ENCODE results near the gene MRPL28.
"Not testable (repeated sequence)": the region's sequence is repeated elsewhere in the genome, so short reads cannot be mapped to it uniquely, and the experiment has no call there.

The MRPL28 gene

DNA sequence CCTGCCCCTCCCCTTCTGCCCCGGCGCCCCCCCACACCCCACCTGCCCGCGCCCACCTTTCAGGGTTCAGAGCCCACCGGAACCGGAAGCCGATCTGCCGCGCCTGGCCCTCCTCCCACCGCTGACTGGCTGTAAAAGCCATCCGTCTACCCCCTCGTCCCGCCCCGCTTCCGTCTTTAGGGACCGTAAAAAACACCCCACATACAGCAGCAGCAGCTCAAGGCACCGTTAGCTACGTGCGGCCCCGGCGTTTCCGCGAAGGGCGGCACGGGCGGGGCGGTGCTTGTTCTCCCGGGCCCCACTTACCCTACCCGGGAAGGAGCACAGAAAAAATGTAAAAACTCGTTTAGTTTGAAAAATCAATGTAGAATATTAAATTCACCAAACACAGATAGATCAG lies at the start of gene MRPL28:
MRPL28 (minus strand) TSS at position 96 of the 400 bp plus-strand sequence. CDS start 320 bp downstream, outside the sequence.
- peak; percentile 94 for DNase-seq

DNA sequence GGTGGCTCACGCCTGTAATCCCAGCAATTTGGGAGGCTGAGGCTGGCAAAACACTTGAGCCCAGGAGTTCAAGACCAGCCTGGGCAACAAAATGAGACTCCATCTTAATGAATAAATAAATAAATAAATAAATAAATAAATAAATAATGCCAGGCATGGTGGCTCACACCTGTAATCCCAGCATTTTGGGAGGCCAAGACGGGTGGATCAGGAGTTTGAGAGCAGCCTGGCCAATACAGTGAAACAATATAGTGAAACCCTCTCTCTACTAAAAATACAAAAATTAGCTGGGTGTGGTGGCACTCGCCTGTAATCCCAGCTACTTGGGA lies 44.8 kb upstream of the MRPL28 start:
- DNase-seq: not testable (repeated sequence)

- no peak for DNase-seq
Observed at GRCh38 chr16:414395-415169, 44.2 kb upstream of the MRPL28 start.

DNA sequence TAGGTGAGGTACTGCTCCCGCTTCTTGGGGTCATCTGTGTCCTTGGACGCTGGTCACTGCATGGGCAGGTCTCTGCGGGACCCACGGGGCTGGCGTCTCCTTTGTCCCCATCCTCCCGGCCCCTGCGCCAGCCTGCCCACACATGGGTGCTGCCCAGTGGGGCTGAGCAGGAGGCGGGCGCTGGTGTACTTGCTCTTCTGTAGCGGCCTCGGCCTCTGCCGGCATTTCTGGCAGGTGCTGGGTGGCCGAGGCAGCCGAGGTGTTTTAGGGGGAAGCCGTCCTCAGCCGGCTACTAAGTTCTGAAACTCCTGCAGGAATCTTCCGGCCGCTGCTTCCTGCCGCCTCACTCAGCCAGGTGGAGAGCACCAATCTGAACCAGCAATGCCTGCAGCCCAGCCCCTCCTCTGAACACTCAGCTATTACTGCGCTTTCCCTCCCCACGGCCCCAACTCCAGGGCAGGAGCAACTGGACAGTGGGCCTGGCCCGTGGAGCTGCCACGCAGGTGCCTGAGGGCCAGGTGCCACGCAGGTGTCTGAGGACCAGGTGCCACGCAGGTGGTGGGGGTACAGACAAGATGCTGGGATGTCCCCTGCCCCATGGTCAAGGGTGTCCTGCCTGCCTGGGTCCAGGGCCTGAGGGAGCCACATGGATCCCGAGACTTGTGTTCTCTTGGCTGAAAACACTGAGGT lies 41.4 kb upstream of the MRPL28 start:
- no peak for DNase-seq

- DNase-seq: no peak
Observed at GRCh38 chr16:410516-411178, 40.3 kb upstream of the MRPL28 start.

- no peak for DNase-seq
Observed at GRCh38 chr16:407253-407652, 36.9 kb upstream of the MRPL28 start.

- DNase-seq: no peak
Observed at GRCh38 chr16:405548-406506, 35.5 kb upstream of the MRPL28 start.

- DNase-seq: no peak
Observed at GRCh38 chr16:404971-405486, 34.7 kb upstream of the MRPL28 start.

- DNase-seq: peak; percentile 99
Observed at GRCh38 chr16:401468-402348, 31.4 kb upstream of the MRPL28 start, which contains the start of gene DECR2. Gene DECR2, plus strand, starts transcription at chr16:401885. Its CDS starts 79 bp downstream, at chr16:401964.

DNA sequence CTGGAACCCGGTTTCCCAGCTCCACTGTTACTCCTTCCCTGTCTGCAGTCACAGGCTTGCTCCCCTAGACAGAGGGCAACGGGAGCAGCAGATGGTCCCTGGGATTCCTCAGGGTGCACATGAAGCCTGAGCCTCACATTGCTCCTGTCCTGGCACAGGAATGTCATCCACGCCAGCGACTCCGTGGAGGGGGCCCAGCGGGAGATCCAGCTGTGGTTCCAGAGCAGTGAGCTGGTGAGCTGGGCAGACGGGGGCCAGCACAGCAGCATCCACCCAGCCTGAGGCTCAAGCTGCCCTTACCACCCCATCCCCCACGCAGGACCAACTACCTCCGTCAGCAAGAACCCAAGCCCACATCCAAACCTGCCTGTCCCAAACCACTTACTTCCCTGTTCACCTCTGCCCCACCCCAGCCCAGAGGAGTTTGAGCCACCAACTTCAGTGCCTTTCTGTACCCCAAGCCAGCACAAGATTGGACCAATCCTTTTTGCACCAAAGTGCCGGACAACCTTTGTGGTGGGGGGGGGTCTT lies 29.8 kb upstream of the MRPL28 start:
- DNase-seq: no peak

DNA sequence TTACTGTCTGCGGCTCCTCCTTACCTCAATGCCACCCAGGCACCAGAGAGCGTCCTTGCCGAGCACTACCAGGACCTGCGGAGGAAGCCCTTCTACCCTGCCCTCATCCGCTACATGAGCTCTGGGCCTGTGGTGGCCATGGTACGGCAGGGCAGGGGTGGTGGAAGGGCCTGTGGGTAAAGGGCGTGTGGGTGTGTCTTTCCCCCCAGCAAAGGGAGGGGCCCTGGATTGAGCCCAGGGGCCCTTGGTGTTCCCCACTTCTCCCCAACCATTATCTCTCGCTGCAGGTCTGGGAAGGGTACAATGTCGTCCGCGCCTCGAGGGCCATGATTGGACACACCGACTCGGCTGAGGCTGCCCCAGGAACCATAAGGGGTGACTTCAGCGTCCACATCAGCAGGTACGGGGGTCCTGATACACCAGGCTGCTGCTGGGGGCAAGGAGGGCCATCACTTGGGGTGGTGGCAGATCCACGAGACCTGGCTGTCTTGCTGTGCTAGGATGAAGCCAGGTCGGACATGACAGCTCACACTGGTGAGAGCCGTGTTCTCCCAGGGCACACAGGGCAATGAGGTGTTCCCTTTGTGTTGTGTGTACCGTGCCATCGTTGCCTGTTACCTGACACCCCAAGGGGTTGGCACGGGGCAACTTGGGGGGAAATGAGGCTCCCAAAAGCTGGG lies 29.1 kb upstream of the MRPL28 start:
- DNase-seq: no peak

DNA sequence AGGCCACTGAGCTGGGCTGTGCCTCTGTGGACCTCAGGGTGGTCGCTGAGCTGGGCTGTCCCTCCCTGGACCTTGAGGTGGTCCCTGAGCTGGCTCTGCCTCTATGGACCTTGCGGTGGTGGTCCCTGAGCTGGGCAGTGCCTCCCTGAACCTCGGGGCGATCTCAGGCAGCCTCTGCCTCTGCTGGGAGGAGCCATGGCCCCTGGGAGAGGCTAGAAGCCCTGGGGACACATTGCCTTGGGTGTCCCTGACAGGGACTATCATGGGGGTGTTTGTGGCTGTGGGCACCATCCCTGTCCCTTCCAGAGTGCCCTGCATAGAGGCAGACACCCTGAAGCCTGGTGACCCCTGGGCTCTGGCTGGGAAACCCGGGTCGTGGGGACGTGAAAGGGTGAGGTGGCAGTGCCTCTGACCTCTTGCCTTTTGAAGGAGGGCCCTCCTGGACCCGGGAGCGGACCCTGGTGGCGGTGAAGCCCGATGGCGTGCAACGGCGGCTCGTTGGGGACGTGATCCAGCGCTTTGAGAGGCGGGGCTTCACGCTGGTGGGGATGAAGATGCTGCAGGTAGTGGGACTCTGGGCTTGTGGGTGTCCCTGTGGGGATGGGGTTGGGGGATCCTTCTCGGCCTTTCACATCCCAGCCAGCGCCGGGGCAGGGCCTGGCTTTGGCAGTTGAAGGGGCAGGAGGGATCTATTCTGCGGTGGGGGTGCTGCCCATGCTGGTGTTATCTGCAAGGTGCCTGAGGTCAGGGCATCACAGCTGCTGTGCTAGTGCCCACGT lies 28.4 kb upstream of the MRPL28 start:
- no peak for DNase-seq

DNA sequence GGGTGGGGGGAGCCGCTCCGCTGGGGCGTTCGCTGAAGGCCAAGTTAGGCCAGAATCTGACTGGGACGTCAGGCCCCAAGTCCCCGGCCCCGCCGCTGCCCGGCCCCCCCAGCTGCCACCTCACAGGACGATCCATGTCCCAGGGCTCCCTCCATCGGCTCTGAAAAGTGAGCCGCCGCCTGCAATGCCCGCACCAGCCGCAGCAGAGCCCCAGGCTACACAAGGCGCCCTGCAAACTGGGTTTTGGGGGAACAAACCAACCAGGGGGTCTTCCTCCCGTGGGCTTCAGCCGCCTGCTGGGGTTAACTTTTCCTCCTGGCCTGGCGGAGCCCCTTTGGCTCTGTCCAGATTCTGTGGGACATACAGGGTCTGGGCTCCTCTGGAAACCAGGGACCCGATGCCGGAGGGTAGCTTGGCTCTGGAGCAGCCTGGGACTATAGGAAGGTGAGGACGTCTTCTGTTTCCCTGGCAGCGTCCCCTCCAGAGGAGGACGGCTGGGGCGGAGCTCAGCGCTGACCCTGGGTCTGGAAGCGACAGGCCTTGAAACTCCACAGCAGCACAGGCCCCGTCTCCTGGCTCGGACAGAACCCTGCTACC lies 27.5 kb upstream of the MRPL28 start:
- DNase-seq: peak; percentile 34

DNA sequence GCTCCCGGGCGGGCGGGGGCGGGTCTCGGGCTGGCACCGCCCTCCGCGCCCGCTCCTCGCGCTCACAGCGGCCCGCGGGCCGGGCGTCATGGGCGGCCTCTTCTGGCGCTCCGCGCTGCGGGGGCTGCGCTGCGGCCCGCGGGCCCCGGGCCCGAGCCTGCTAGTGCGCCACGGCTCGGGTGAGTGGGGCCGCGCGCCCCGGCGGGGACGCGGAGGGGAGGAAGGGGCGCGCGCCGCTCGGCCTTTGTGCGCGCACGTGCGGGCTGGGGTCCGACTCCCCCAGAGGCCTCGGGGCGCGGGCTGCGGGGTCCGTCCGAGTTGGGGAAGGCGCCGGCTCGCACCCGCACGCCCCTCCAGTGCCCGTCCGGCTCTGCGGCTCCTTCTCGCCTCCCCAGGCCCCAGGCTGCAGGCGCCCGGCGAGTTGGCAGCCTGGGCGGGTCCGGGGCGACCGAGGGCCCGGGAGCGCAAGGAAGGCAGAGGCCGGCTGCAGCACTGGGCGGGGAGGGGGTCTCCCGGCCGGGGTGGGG lies 26.9 kb upstream of the MRPL28 start, which contains the start of gene NME4:
NME4 (plus strand) TSS at position 65 of the 527 bp plus-strand sequence; CDS start at position 89, 24 bp downstream.
- DNase-seq: peak; percentile 51

DNA sequence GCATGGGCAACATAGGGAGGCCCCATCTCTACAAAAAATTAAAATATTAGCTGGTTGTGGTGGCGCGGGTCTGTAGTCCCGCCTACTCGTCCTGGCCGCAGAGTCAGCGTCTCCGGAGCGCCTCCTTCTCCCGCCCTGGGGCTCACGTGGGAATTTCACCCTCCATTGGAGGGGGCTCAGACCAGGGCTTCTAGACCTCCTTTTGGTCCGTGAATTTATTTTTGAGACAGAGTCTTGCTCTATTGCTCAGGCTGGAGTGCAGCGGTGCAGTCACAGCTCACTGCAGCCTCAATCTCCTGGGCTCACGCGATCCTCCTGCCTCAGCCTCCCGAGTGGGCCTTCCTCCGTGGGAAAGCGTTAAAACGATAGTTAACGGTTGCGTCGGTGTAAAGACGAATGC lies 26.3 kb upstream of the MRPL28 start:
- peak; percentile 20 for DNase-seq

GRCh38 chr16:396199-396598 lies 25.9 kb upstream of the MRPL28 start:
- DNase-seq: no peak

DNA sequence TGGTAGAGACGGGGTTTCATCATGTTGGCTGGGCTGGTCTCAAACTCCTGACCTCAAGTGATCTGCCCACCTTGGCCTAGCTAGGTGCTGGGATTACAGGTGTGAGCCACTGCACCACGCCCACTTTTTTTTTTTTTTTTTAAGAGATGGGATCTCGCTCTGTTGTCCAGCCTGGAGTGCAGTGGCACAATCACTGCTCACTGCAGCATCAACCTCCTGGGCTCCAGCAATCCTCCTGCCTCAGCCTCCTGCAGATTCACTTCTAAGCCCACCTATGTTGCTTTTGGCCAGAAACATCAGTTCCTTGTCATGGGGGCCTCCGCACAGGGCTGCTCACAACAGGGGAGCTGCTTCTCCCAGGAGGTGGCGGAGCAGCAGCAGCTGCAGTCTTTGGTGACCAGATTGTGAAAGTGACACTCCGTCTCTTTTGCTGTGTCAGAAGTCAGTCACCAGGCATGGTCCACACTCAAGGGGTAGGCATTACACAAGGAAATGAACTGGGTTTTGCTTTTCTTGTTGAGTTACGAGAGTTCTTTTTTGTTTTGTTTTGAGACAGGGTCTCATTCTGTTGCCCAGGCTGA lies 22.2 kb upstream of the MRPL28 start:
- no peak for DNase-seq

DNA sequence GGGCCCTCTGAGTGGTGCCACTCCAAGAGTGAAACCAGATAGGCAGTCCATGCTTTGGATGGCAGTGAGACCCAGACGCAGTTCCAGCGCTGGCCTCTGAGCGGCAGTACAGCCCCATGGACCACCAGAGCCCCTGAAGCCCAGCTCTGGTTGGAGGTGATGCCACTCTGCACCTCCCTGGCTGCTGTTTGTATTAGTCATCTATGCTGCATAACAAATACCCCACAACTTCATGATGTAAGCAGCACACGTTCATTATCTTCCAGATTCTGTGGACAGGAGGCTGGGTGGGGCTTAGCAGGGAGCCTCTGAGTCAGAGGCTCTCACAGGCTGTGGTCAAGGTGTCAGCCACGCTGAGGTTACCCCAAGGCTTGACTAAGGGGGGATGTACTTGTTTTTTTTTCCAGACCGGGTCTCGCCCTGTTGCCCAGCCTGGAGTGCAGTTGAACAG lies 21.6 kb upstream of the MRPL28 start:
- DNase-seq: peak; percentile 78

Data from CD4-positive, alpha-beta T cell treated with Interleukin-6 for 4 hours (primary cell).